GM12878 (cell line): ENCODE measurements around the gene GMPR2. TPM values are rescaled to one million over a fixed set of nuclear protein-coding genes. Genes with fewer than 3 reads are reported as not detected.

Experiments
- BCL11A ChIP-seq: IDR thresholded peaks from 2 replicates; pipeline ENCODE4 v1.6.1; 2011; ENCODE audit warnings: low read depth, low read length
- BHLHE40 ChIP-seq, 2 experiments: fragments of 450-650 bp in 1 of 2; IDR thresholded peaks; 2 replicates each; pipeline ENCODE4 v1.6.1; 2011 to 2017; ENCODE audit warnings: low read depth in 2 of 2, borderline replicate concordance in 1 of 2, improper control_type of control experiment in 1 of 2, low read length in 1 of 2, mild to moderate bottlenecking in 1 of 2
- CREB1 ChIP-seq: IDR thresholded peaks from 2 replicates; pipeline ENCODE4 v1.6.1; 2012; ENCODE audit warnings: low read depth, mild to moderate bottlenecking, inconsistent platforms
- E2F8 ChIP-seq: fragments of 450-650 bp; IDR thresholded peaks from 2 replicates; pipeline ENCODE4 v1.6.1; 2018; ENCODE audit warnings: mild to moderate bottlenecking, low read depth, moderate library complexity; ENCODE audit not compliant: partially characterized antibody
- LARP7 ChIP-seq: fragments of 450-650 bp; IDR thresholded peaks from 2 replicates; pipeline ENCODE4 v1.6.1; 2017; ENCODE audit warnings: mild to moderate bottlenecking
- MXI1 ChIP-seq: fragments of 150-350 bp; IDR thresholded peaks from 2 replicates; pipeline ENCODE4 v1.6.1; 2011; ENCODE audit warnings: low read depth, mild to moderate bottlenecking, inconsistent platforms, low read length, improper control_type of control experiment
- NFXL1 ChIP-seq: fragments of 450-650 bp; IDR thresholded peaks from 2 replicates; pipeline ENCODE4 v1.6.1; 2017; ENCODE audit warnings: antibody characterized with exemption, mild to moderate bottlenecking, borderline replicate concordance
- NFYB ChIP-seq: IDR thresholded peaks from 2 replicates; pipeline ENCODE4 v1.6.1; 2011; ENCODE audit warnings: low read depth, mild to moderate bottlenecking, low read length, improper control_type of control experiment, moderate library complexity; ENCODE audit not compliant: insufficient read depth
- NR2F1 ChIP-seq: fragments of 450-650 bp; conservative IDR thresholded peaks from 2 replicates; pipeline ENCODE4 v1.6.1; 2017; ENCODE audit warnings: mild to moderate bottlenecking
- PKNOX1 ChIP-seq: fragments of 450-650 bp; IDR thresholded peaks from 2 replicates; pipeline ENCODE4 v1.6.1; 2016; ENCODE audit warnings: mild to moderate bottlenecking
- PRDM15 ChIP-seq: fragments of 450-650 bp; formaldehyde crosslinking; IDR thresholded peaks from 2 replicates; pipeline ENCODE4 v1.4.0; 2020; ENCODE audit warnings: mild to moderate bottlenecking, moderate library complexity
- REST ChIP-seq: IDR thresholded peaks from 2 replicates; pipeline ENCODE4 v1.6.1; 2012; ENCODE audit warnings: mild to moderate bottlenecking, low read depth, low read length
- SUPT20H ChIP-seq: IDR thresholded peaks from 2 replicates; pipeline ENCODE4 v1.6.1; 2011; ENCODE audit warnings: low read depth, mild to moderate bottlenecking, low read length, moderate library complexity, borderline replicate concordance; ENCODE audit not compliant: control insufficient read depth
- TBL1XR1 ChIP-seq: IDR thresholded peaks from 2 replicates; pipeline ENCODE4 v1.6.1; 2012; ENCODE audit warnings: low read depth, low read length, improper control_type of control experiment
- TCF3 ChIP-seq: IDR thresholded peaks from 2 replicates; pipeline ENCODE4 v1.6.1; 2012; ENCODE audit warnings: low read depth, mild to moderate bottlenecking, low read length, borderline replicate concordance; ENCODE audit not compliant: insufficient read depth
- WRNIP1 ChIP-seq: IDR thresholded peaks from 2 replicates; pipeline ENCODE4 v1.6.1; 2011; ENCODE audit warnings: low read depth, low read length, improper control_type of control experiment, borderline replicate concordance
- YBX1 ChIP-seq: fragments of 450-650 bp; IDR thresholded peaks from 2 replicates; pipeline ENCODE4 v1.6.1; 2016; ENCODE audit warnings: antibody characterized with exemption
- YY1 ChIP-seq: IDR thresholded peaks from 2 replicates; pipeline ENCODE4 v1.6.1; 2011; ENCODE audit warnings: low read depth, mild to moderate bottlenecking, low read length
- polyA plus RNA-seq, 11 experiments: library from polyadenylated mRNA; depleted of rRNA in 4 of 11; unstranded in 6 of 11; stranded (reverse) in 5 of 11; fragments of >200 nt; fragmentation: Nextera tagmentation in 4 of 11; fragmentation: Illumina TruSeq in 1 of 11; extraction: Ambion mirVana in 4 of 11; extraction: Trizol in 1 of 11; gene quantifications; 1 replicate in 1 of 11; 2 replicates in 10 of 11; pipeline versions ENCODE4 v1.2.1 to v1.2.3, GENCODE V29; 2011 to 2016; ENCODE audit warnings: inconsistent platforms in 2 of 11, missing spikeins in 2 of 11, low read depth in 1 of 11
- total RNA-seq, 4 experiments: library from RNA; depleted of rRNA in 3 of 4; stranded (reverse); fragments of >200 nt in 3 of 4; fragmentation: Illumina TruSeq in 1 of 4; extraction: Trizol in 1 of 4; gene quantifications; 2 replicates each; pipeline versions ENCODE4 v1.2.1 to v1.2.3, GENCODE V29; 2013 to 2021

GMPR2 gene
- total and polyA plus RNA-seq, 10 of the 15 experiments (the other 5 are each of a cell fraction or from before 2014, with no cell fraction given): 55.1 to 80.3 (median 61.5) TPM

GRCh38 chr14:24215495-24216344, 17.0 kb upstream of the GMPR2 start, which contains the start of gene MDP1 (continued):
- no peak for TF ChIP-seq E2F8
- TF ChIP-seq TCF3: 0 out of 2 replicates have a peak, but pooled peaks have one; percentile 48
- TF ChIP-seq NR2F1: no peak; the same call in 1 of the 2 replicates
- TF ChIP-seq NFYB: no peak
- no peak for TF ChIP-seq SUPT20H
- no peak for TF ChIP-seq PRDM15 (CRISPR knock-in tag)
- TF ChIP-seq REST: no peak
- peak; percentile 96 for TF ChIP-seq YY1
- no peak for TF ChIP-seq NFXL1
- TF ChIP-seq PKNOX1: peak; percentile 77
- TF ChIP-seq CREB1: peak; percentile 96
- peak; percentile 78 for TF ChIP-seq LARP7
- no peak for TF ChIP-seq YBX1
- TF ChIP-seq BHLHE40 (IDR thresholded peaks at IDR 0.05; ENCODE audit: borderline replicate concordance in 1 of 2, low read depth in 2 of 2, low read length in 1 of 2): peak; percentile 61 to 63; a peak in 3 of 4 replicates
- TF ChIP-seq WRNIP1: peak; percentile 90; the same call in 1 of the 2 replicates
- TF ChIP-seq BCL11A: no peak
- peak; percentile 87 for TF ChIP-seq MXI1
- TF ChIP-seq TBL1XR1: peak; percentile 64; the same call in 1 of the 2 replicates
